H1 (cell line): Measurements from ENCODE around the gene GALT. TPM values are rescaled to one million over a fixed set of nuclear protein-coding genes. Genes with fewer than 3 reads are reported as not detected.
A peak's percentile ranks its signal among the peaks of the same experiment; 100 is the strongest.

Experiments
- CTCF ChIA-PET: fragments of 300-600 bp; sonication (Branson Sonifier 250); formaldehyde crosslinking; loops from one replicate; lab custom pipeline; 2021; ENCODE audit not compliant: partially characterized antibody; lab: Charles Lee
- POLR2A ChIA-PET: fragments of 300-600 bp; sonication (Branson Sonifier 250); formaldehyde crosslinking; loops from one replicate; lab custom pipeline; 2021; ENCODE audit warnings: inconsistent platforms; ENCODE audit not compliant: partially characterized antibody; lab: Charles Lee
- DNase-seq, 2 experiments: peaks; one replicate each; pipeline versions ENCODE4 v3.0.0 to v3.0.0-alpha.2; 2010 to 2022; ENCODE audit warnings: low spot score in 2 of 2, low read depth in 1 of 2, mixed read lengths in 1 of 2
- FAIRE-seq: peaks from 2 replicates; lab custom pipeline; 2011; peaks lifted over from hg19 to GRCh38; lab: Jason Lieb, UNC
- H2AFZ ChIP-seq: 2 replicates; pipeline ENCODE4 v1.8.1; 2012; ENCODE audit warnings: low read length, inconsistent platforms
- H2AK5ac ChIP-seq: 2 replicates; pipeline ENCODE4 v1.6.1; 2013; ENCODE audit warnings: low read depth, low read length
- H2BK120ac ChIP-seq: replicated peaks from 2 replicates; pipeline ENCODE3; 2013; ENCODE audit warnings: low read depth, low read length, inconsistent platforms
- H2BK12ac ChIP-seq: 2 replicates; pipeline ENCODE4 v1.6.1; 2013; ENCODE audit warnings: low read depth, low read length
- H2BK15ac ChIP-seq: 2 replicates; pipeline ENCODE4 v1.6.1; 2013; ENCODE audit warnings: low read length
- H2BK20ac ChIP-seq: 2 replicates; pipeline ENCODE4 v1.6.1; 2013; ENCODE audit warnings: low read length
- H2BK5ac ChIP-seq: 2 replicates; pipeline ENCODE4 v1.6.1; 2013; ENCODE audit warnings: low read depth, low read length
- H3K14ac ChIP-seq: 2 replicates; pipeline ENCODE4 v1.6.1; 2013; ENCODE audit warnings: inconsistent platforms; ENCODE audit not compliant: insufficient read length
- H3K18ac ChIP-seq: 2 replicates; pipeline ENCODE4 v1.6.1; 2013; ENCODE audit warnings: low read length; ENCODE audit errors: extremely low read depth
- H3K23ac ChIP-seq: 2 replicates; pipeline ENCODE4 v1.6.1; 2013; ENCODE audit warnings: inconsistent platforms; ENCODE audit not compliant: insufficient read length
- H3K23me2 ChIP-seq: 2 replicates; pipeline ENCODE4 v1.6.1; 2013; ENCODE audit warnings: low read depth, low read length
- H3K27ac ChIP-seq: 2 replicates; pipeline ENCODE4 v1.6.1; 2011; ENCODE audit warnings: low read depth, low read length, inconsistent platforms
- H3K27me3 ChIP-seq, 4 experiments: replicated peaks in 1 of 4; 1 replicate in 1 of 4; 2 replicates in 3 of 4; pipeline versions ENCODE4 v1.6.1 to v1.8.1; 2011 to 2013; ENCODE audit warnings: low read length in 3 of 4, mild to moderate bottlenecking in 3 of 4, inconsistent platforms in 2 of 4, mixed read lengths in 2 of 4, moderate library complexity in 1 of 4; ENCODE audit not compliant: control insufficient read depth in 3 of 4, insufficient read depth in 3 of 4; ENCODE audit errors: extremely low read depth in 1 of 4
- H3K36me3 ChIP-seq, 4 experiments: 2 replicates each; pipeline versions ENCODE4 v1.6.1 to v1.8.1; 2011 to 2013; ENCODE audit warnings: mild to moderate bottlenecking in 4 of 4, low read length in 3 of 4, moderate library complexity in 2 of 4, control low read depth in 1 of 4, inconsistent platforms in 1 of 4; ENCODE audit not compliant: insufficient read depth in 4 of 4, control insufficient read depth in 2 of 4
- H3K4ac ChIP-seq: replicated peaks from 2 replicates; pipeline ENCODE3; 2013; ENCODE audit warnings: low read length, low read depth, mixed read lengths, inconsistent platforms; ENCODE audit not compliant: insufficient read length
- H3K4me1 ChIP-seq, 4 experiments: replicated peaks in 1 of 4; 1 replicate in 1 of 4; 2 replicates in 3 of 4; pipeline versions ENCODE4 v1.6.1 to v1.8.1; 2011 to 2013; ENCODE audit warnings: low read length in 3 of 4, inconsistent platforms in 2 of 4, mixed read lengths in 1 of 4; ENCODE audit not compliant: insufficient read depth in 4 of 4, control insufficient read depth in 3 of 4
- H3K4me2 ChIP-seq, 2 experiments: 2 replicates each; pipeline versions ENCODE4 v1.6.1 to v1.8.1; 2011 to 2013; ENCODE audit warnings: low read depth in 2 of 2, low read length in 2 of 2, control low read depth in 1 of 2, inconsistent platforms in 1 of 2, mild to moderate bottlenecking in 1 of 2; ENCODE audit not compliant: insufficient read depth in 1 of 2
- H3K4me3 ChIP-seq, 4 experiments: fragments of 200-600, 300-600 bp in 1 of 4; sonication (generic), shearing (Covaris generic), sonication (Bioruptor Twin) in 1 of 4; 2 replicates each; pipeline versions ENCODE4 v1.5.1 to v1.8.1; 2011 to 2016; ENCODE audit warnings: low read length in 4 of 4, low read depth in 3 of 4, control low read depth in 2 of 4, inconsistent platforms in 2 of 4, mild to moderate bottlenecking in 2 of 4, mixed read lengths in 1 of 4, moderate library complexity in 1 of 4; ENCODE audit not compliant: insufficient read depth in 2 of 4; ENCODE audit errors: extremely low read depth in 1 of 4
- H3K56ac ChIP-seq: replicated peaks from 2 replicates; pipeline ENCODE3; 2013; ENCODE audit warnings: low read depth, mild to moderate bottlenecking, mixed read lengths, low read length, inconsistent platforms; ENCODE audit not compliant: insufficient read length
- H3K79me1 ChIP-seq: 2 replicates; pipeline ENCODE4 v1.6.1; 2013; ENCODE audit warnings: low read depth, low read length, control low read depth
- H3K79me2 ChIP-seq, 2 experiments: 2 replicates each; pipeline versions ENCODE4 v1.6.1 to v1.8.1; 2012 to 2013; ENCODE audit warnings: low read length in 2 of 2, mild to moderate bottlenecking in 2 of 2, inconsistent platforms in 1 of 2; ENCODE audit not compliant: insufficient read depth in 2 of 2, control insufficient read depth in 1 of 2
- H3K9ac ChIP-seq, 4 experiments: replicated peaks in 1 of 4; 1 replicate in 1 of 4; 2 replicates in 3 of 4; pipeline versions ENCODE4 v1.6.1 to v1.8.1; 2011 to 2013; ENCODE audit warnings: low read depth in 3 of 4, low read length in 3 of 4, control low read depth in 2 of 4, mild to moderate bottlenecking in 2 of 4, moderate library complexity in 2 of 4, inconsistent platforms in 1 of 4; ENCODE audit errors: extremely low read depth in 1 of 4
- H3K9me3 ChIP-seq, 2 experiments: 2 replicates each; pipeline versions ENCODE4 v1.6.1 to v1.8.1; 2012 to 2013; ENCODE audit warnings: mild to moderate bottlenecking in 2 of 2, moderate library complexity in 2 of 2, control low read depth in 1 of 2, inconsistent platforms in 1 of 2, low read depth in 1 of 2, low read length in 1 of 2, mixed read lengths in 1 of 2; ENCODE audit not compliant: insufficient read depth in 2 of 2
- H4K20me1 ChIP-seq, 2 experiments: replicated peaks in 1 of 2; 2 replicates each; pipeline versions ENCODE3 to v1.8.1; 2011 to 2013; ENCODE audit warnings: inconsistent platforms in 2 of 2, low read length in 2 of 2, mild to moderate bottlenecking in 1 of 2; ENCODE audit not compliant: insufficient read depth in 2 of 2, control insufficient read depth in 1 of 2
- H4K5ac ChIP-seq: 2 replicates; pipeline ENCODE4 v1.6.1; 2013; ENCODE audit warnings: low read length, low read depth, mixed read lengths, inconsistent platforms; ENCODE audit not compliant: insufficient read length
- H4K8ac ChIP-seq: 2 replicates; pipeline ENCODE4 v1.8.0; 2013; ENCODE audit warnings: mild to moderate bottlenecking, moderate library complexity, low read length, inconsistent platforms; ENCODE audit not compliant: insufficient read depth; ENCODE audit errors: extremely low read depth
- H4K91ac ChIP-seq: replicated peaks from 2 replicates; pipeline ENCODE3; 2013; ENCODE audit warnings: low read length, mixed read lengths, inconsistent platforms; ENCODE audit not compliant: insufficient read length
- CTBP2 ChIP-seq: IDR thresholded peaks from 2 replicates; pipeline ENCODE4 v1.7.0; 2011; ENCODE audit warnings: borderline replicate concordance, mild to moderate bottlenecking, moderate library complexity, mixed read lengths, low read length; ENCODE audit not compliant: insufficient read depth, insufficient read length
- HDAC6 ChIP-seq: IDR thresholded peaks from one replicate; pipeline ENCODE4 v1.7.1; 2012; ENCODE audit warnings: low read depth, mild to moderate bottlenecking, inconsistent platforms, low read length, moderate library complexity
- KDM4A ChIP-seq: IDR thresholded peaks from one replicate; pipeline ENCODE4 v1.7.1; 2012; ENCODE audit warnings: low read depth, mild to moderate bottlenecking, moderate library complexity, low read length, inconsistent platforms; ENCODE audit not compliant: severe bottlenecking
- RBBP5 ChIP-seq: IDR thresholded peaks from 2 replicates; pipeline ENCODE4 v1.7.1; 2012; ENCODE audit warnings: low read depth, mild to moderate bottlenecking, inconsistent platforms, low read length, moderate library complexity, borderline replicate concordance
- SIN3A ChIP-seq, 2 experiments: IDR thresholded peaks in 1 of 2; conservative IDR thresholded peaks in 1 of 2; 2 replicates each; pipeline ENCODE4 v1.6.1; 2011 to 2012; ENCODE audit warnings: low read length in 2 of 2, improper control_type of control experiment in 1 of 2, low read depth in 1 of 2, mild to moderate bottlenecking in 1 of 2
- SP1 ChIP-seq: IDR thresholded peaks from 2 replicates; pipeline ENCODE4 v1.6.1; 2011; ENCODE audit warnings: low read depth, low read length
- SRF ChIP-seq: IDR thresholded peaks from 2 replicates; pipeline ENCODE4 v1.6.1; 2011; ENCODE audit warnings: mild to moderate bottlenecking, low read depth, low read length, moderate library complexity
- TBP ChIP-seq: IDR thresholded peaks from 2 replicates; pipeline ENCODE4 v1.6.1; 2011; ENCODE audit warnings: low read depth, low read length, improper control_type of control experiment
- WGBS, 2 experiments: shearing (Covaris generic) in 1 of 2; methylation state at CpG; one replicate each; pipeline versions ENCODE4 v1.1.6 to v1.1.7; 2013 to 2015; ENCODE audit warnings: low lambda C conversion rate in 2 of 2, mixed read lengths in 2 of 2, inconsistent platforms in 1 of 2, low coverage in 1 of 2, missing lambda C conversion rate in 1 of 2; ENCODE audit not compliant: insufficient replicate concordance in 2 of 2, insufficient coverage in 1 of 2, insufficient read length in 1 of 2; ENCODE audit errors: extremely low coverage in 1 of 2, missing lambda C conversion rate in 1 of 2; 5-methylcytosine and 5-hydroxymethylcytosine counted together
- polyA plus RNA-seq, 7 experiments: library from polyadenylated mRNA; depleted of rRNA in 3 of 7; stranded (reverse) in 5 of 7; unstranded in 2 of 7; fragments of >200 nt in 5 of 7; fragments of 200-250 nt in 2 of 7; gene quantifications; 1 replicate in 5 of 7; 2 replicates in 1 of 7; 4 replicates in 1 of 7; pipeline versions ENCODE4 v1.2.1 to v1.2.3, GENCODE V29; 2011 to 2013; ENCODE audit warnings: missing spikeins in 2 of 7, mixed read lengths in 2 of 7
- total RNA-seq: library from RNA; stranded (reverse); fragmentation: NEBNext Ultra II Directional; extraction: Animal tissue kit (Norgen Biotek cat#: 25700); gene quantifications from 2 replicates; pipeline ENCODE4 v1.2.1, GENCODE V29; 2021

Gene GALT
- total and polyA plus RNA-seq, 2 of the 8 experiments (the other 6 are each of a cell fraction or from before 2014, with no cell fraction given): 21.9 to 50.6 TPM

GRCh38 chr9:34652602-34653000 lies 6.1 kb downstream of the GALT start:
- no peak overlapping the region for H3K18ac ChIP-seq
- no peak overlapping the region for H2BK5ac ChIP-seq
- no peak overlapping the region for H2BK20ac ChIP-seq
- H3K4me1 ChIP-seq: peaks cover 6 to 25% (median 12%) of the 10 kb centered on the region in 4 experiments
- no peaks in the 10 kb centered on the region; a peak in 1 of 7 replicates for H3K27me3 ChIP-seq
- H3K4me2 ChIP-seq: peak overlapping the region; percentile 65 to 77
- H3K56ac ChIP-seq: no peak overlapping the region
- peaks cover 2% of the 10 kb centered on the region; the same call in 1 of the 2 replicates for H3K79me1 ChIP-seq
- H3K23ac ChIP-seq: no peak overlapping the region
- H4K20me1 ChIP-seq: peaks cover 0 to 5% of the 10 kb centered on the region in 2 experiments
- 78% methylated on average over 5 of the region's 5 CpGs; no CpG with 5 or more reads in 1 of the 2 experiments for WGBS, 2 experiments
- H4K91ac ChIP-seq: no peak overlapping the region
- H2AFZ ChIP-seq: no peak overlapping the region
- H3K27ac ChIP-seq: no peak overlapping the region
- ChIA-PET POLR2A (interaction anchor here (1.2 to 12.8 kb wide), 4 partner anchors 9 to 60 kb away, joined by 3 to 127 read pairs (median 48); partner anchors contain the start of genes ARID3C, CCL27 and SIGMAR1), CTCF (interaction anchor here (1.0 to 15.2 kb wide), 4 partner anchors 8 to 11 kb away, joined by 3 to 277 read pairs (median 14); partner anchors contain the start of genes GALT and SIGMAR1)
- H2AK5ac ChIP-seq: 0 out of 2 replicates have a peak overlapping the region, but pooled peaks have one; percentile 75
- DNase-seq (no peak), FAIRE-seq (no peak)
- TF ChIP-seq SP1 (no peak), SIN3A (conservative IDR thresholded peaks at IDR 0.05 in 1 of 2, IDR thresholded peaks at IDR 0.05 in 1 of 2; ENCODE audit: low read depth in 1 of 2, low read length in 2 of 2) (no peak), TBP (no peak), SRF (no peak), KDM4A (no peak), CTBP2 (no peak), HDAC6 (no peak), RBBP5 (no peak)
- peaks cover 3 to 23% (median 8%) of the 10 kb centered on the region in 4 experiments; a peak in 7 of 8 replicates for H3K36me3 ChIP-seq
- no peak overlapping the region for H3K14ac ChIP-seq
- no peak overlapping the region for H2BK15ac ChIP-seq
- peaks cover 4% of the 10 kb centered on the region for H3K23me2 ChIP-seq
- no peaks in the 10 kb centered on the region for H3K9me3 ChIP-seq
- no peak overlapping the region for H2BK120ac ChIP-seq
- H3K79me2 ChIP-seq: peaks cover 0 to 8% of the 10 kb centered on the region in 2 experiments; a peak in 1 of 4 replicates
- H4K8ac ChIP-seq: no peak overlapping the region
- no peak overlapping the region for H3K9ac ChIP-seq
- peak overlapping the region in 1 of 4 experiments; percentile 58; a peak in 1 of 8 replicates for H3K4me3 ChIP-seq
- H4K5ac ChIP-seq: no peak overlapping the region
- H3K4ac ChIP-seq: no peak overlapping the region
- H2BK12ac ChIP-seq: 0 out of 2 replicates have a peak overlapping the region, but pooled peaks have one; percentile 3
